ENCODE measurements around the gene LSM12.

- TF ChIP-seq, protein P1, sequence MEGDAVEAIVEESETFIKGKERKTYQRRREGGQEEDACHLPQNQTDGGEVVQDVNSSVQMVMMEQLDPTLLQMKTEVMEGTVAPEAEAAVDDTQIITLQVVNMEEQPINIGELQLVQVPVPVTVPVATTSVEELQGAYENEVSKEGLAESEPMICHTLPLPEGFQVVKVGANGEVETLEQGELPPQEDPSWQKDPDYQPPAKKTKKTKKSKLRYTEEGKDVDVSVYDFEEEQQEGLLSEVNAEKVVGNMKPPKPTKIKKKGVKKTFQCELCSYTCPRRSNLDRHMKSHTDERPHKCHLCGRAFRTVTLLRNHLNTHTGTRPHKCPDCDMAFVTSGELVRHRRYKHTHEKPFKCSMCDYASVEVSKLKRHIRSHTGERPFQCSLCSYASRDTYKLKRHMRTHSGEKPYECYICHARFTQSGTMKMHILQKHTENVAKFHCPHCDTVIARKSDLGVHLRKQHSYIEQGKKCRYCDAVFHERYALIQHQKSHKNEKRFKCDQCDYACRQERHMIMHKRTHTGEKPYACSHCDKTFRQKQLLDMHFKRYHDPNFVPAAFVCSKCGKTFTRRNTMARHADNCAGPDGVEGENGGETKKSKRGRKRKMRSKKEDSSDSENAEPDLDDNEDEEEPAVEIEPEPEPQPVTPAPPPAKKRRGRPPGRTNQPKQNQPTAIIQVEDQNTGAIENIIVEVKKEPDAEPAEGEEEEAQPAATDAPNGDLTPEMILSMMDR (conservative IDR thresholded peaks at IDR 0.05; ENCODE audit: low read depth, low read length), result no peak
- no peak for TF ChIP-seq EZH2 (IDR thresholded peaks at IDR 0.05; ENCODE audit: borderline replicate concordance, low read depth, low read length, poor library complexity, severe bottlenecking)
These were observed 58.1 kb downstream of the LSM12 start for GRCh38 chr17:44008205-44008909.
